HuH-7 (cell line): ENCODE data around the gene ADCY10.
"Not testable (repeated sequence)": the region's sequence is repeated elsewhere in the genome, so short reads cannot be mapped to it uniquely, and the experiment has no call there.

Source experiments
- DNase-seq: peaks from one replicate; pipeline ENCODE4 v3.0.0; 2011; ENCODE audit warnings: low spot score

ADCY10 gene

GRCh38 chr1:167881069-167881468 lies 32.9 kb downstream of the ADCY10 start:
- no peak for DNase-seq

- DNase-seq, result no peak
These were observed 33.3 kb downstream of the ADCY10 start for GRCh38 chr1:167880580-167881021.

GRCh38 chr1:167879508-167879907 lies 34.4 kb downstream of the ADCY10 start:
- no peak for DNase-seq

- DNase-seq, result no peak
These were observed 35.4 kb downstream of the ADCY10 start for GRCh38 chr1:167878372-167879160.

GRCh38 chr1:167876597-167877175 lies 37.2 kb downstream of the ADCY10 start:
- no peak for DNase-seq

- DNase-seq, result no peak
These were observed 42.6 kb downstream of the ADCY10 start for GRCh38 chr1:167871331-167871730.

GRCh38 chr1:167869157-167870001 lies 44.6 kb downstream of the ADCY10 start:
- not testable (repeated sequence) for DNase-seq

- not testable (repeated sequence) for DNase-seq
These were observed 47.1 kb downstream of the ADCY10 start for GRCh38 chr1:167866739-167867414.

- not testable (repeated sequence) for DNase-seq
These were observed 47.6 kb downstream of the ADCY10 start for GRCh38 chr1:167866326-167866725.

- DNase-seq, result not testable (repeated sequence)
These were observed 48.1 kb downstream of the ADCY10 start for GRCh38 chr1:167865804-167866308.

- not testable (repeated sequence) for DNase-seq
These were observed 48.7 kb downstream of the ADCY10 start for GRCh38 chr1:167865193-167865592.

GRCh38 chr1:167864392-167865032 lies 49.4 kb downstream of the ADCY10 start:
- DNase-seq, result no peak

- no peak for DNase-seq
These were observed 50.0 kb downstream of the ADCY10 start for GRCh38 chr1:167863921-167864279.

GRCh38 chr1:167863191-167863920 lies 50.6 kb downstream of the ADCY10 start:
- not testable (repeated sequence) for DNase-seq

GRCh38 chr1:167862432-167863076 lies 51.4 kb downstream of the ADCY10 start:
- DNase-seq, result no peak

GRCh38 chr1:167861664-167862381 lies 52.1 kb downstream of the ADCY10 start:
- DNase-seq, result no peak

- DNase-seq, result no peak
These were observed 53.6 kb downstream of the ADCY10 start for GRCh38 chr1:167860231-167860923.

- DNase-seq, result no peak
These were observed 57.1 kb downstream of the ADCY10 start for GRCh38 chr1:167856711-167857418.
